ENCODE results near the gene DNM2. TPM values are rescaled to one million over a fixed set of nuclear protein-coding genes. Genes with fewer than 3 reads are reported as not detected.
A peak's percentile ranks its signal among the peaks of the same experiment; 100 is the strongest.

Gene DNM2
- total and polyA plus RNA-seq, 9 of the 15 experiments (the other 6 are each of a cell fraction or from before 2014, with no cell fraction given), result 2.2 to 161 (median 72.6) TPM

DNA sequence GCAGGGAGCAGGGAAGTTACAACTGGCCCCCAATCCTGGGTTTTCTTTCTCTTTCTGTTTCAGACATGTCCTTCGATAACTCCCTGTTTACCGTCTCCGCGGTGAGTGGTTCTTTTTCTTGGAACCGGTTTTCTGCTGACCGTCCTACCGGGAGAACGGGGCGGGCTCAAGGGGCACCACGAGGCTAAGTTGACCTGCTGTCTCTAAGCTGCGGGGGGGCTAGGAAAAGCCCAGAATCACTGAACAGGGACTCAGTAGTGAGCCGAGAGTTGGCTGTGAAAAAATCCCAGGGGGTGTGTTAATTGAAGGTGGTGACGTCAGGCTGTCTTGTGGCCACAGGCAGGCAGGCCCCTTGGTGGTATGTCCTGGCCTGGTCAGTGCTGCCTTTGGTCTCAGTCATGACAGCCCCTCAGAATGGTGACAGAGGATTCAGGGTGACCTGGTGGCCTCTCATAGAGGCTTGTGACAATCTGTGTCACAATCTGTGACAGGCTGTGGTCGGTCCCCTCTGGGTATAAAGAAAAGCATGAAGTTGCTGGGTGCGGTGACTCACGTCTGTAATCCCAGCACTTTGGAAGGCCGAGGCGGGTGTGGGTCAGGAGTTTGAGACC is 145.3 kb downstream of the DNM2 start (continued):
- TF ChIP-seq CHD7 (IDR thresholded peaks at IDR 0.05; ENCODE audit: low read depth, low read length) (no peak), ESRRA (IDR thresholded peaks at IDR 0.05; ENCODE audit: borderline replicate concordance, low read depth) (peak; percentile 33), ZNF77 (CRISPR knock-in tag; IDR thresholded peaks at IDR 0.05) (no peak), ETV6 (IDR thresholded peaks at IDR 0.05; ENCODE audit: borderline replicate concordance in 1 of 2, low read depth in 2 of 2, low read length in 1 of 2) (no peak), ETV6 (CRISPR knock-in tag; IDR thresholded peaks at IDR 0.05; ENCODE audit: borderline replicate concordance) (no peak), TAF9B (IDR thresholded peaks at IDR 0.05; ENCODE audit: partially characterized antibody) (no peak)
- TF ChIP-seq, protein P1, sequence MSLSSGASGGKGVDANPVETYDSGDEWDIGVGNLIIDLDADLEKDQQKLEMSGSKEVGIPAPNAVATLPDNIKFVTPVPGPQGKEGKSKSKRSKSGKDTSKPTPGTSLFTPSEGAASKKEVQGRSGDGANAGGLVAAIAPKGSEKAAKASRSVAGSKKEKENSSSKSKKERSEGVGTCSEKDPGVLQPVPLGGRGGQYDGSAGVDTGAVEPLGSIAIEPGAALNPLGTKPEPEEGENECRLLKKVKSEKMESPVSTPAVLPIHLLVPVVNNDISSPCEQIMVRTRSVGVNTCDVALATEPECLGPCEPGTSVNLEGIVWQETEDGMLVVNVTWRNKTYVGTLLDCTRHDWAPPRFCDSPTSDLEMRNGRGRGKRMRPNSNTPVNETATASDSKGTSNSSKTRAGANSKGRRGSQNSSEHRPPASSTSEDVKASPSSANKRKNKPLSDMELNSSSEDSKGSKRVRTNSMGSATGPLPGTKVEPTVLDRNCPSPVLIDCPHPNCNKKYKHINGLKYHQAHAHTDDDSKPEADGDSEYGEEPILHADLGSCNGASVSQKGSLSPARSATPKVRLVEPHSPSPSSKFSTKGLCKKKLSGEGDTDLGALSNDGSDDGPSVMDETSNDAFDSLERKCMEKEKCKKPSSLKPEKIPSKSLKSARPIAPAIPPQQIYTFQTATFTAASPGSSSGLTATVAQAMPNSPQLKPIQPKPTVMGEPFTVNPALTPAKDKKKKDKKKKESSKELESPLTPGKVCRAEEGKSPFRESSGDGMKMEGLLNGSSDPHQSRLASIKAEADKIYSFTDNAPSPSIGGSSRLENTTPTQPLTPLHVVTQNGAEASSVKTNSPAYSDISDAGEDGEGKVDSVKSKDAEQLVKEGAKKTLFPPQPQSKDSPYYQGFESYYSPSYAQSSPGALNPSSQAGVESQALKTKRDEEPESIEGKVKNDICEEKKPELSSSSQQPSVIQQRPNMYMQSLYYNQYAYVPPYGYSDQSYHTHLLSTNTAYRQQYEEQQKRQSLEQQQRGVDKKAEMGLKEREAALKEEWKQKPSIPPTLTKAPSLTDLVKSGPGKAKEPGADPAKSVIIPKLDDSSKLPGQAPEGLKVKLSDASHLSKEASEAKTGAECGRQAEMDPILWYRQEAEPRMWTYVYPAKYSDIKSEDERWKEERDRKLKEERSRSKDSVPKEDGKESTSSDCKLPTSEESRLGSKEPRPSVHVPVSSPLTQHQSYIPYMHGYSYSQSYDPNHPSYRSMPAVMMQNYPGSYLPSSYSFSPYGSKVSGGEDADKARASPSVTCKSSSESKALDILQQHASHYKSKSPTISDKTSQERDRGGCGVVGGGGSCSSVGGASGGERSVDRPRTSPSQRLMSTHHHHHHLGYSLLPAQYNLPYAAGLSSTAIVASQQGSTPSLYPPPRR (CRISPR knock-in tag; IDR thresholded peaks at IDR 0.05; ENCODE audit: borderline replicate concordance), result no peak
